C4-2B (cell line): Measurements from ENCODE around the gene DUS2.

Source experiments
- H3K27ac ChIP-seq: fragments of 450-650 bp; 2 replicates; pipeline ENCODE4 v1.5.1; 2017
- ZFX ChIP-seq: fragments of 450-650 bp; IDR thresholded peaks from 2 replicates; pipeline ENCODE4 v1.6.1; 2017
- TF ChIP-seq, protein P1 (sequence below): fragments of 450-650 bp; conservative IDR thresholded peaks from 2 replicates; pipeline ENCODE4 v1.5.1; 2017; ENCODE audit warnings: mild to moderate bottlenecking

Gene DUS2

DNA sequence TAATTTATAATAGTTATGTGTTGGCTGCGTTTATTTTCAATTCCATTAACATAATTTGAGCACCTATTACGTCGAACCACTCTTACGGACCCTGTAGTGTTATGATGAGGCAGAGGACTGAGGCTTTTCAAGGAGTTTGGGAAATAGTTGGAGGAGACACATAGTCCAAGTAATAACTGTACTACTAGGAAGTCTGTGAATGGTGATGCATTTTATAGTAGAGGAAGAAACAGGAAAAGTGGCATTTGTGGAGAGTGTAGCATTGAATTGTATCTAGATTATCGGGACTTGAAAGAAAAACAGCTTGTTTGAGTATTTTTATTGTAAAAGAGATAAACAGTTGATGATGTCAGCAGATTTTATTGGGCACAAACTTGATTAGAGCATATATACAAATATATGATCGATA lies 63.8 kb downstream of the DUS2 start:
- no peak overlapping the region for H3K27ac ChIP-seq
- TF ChIP-seq ZFX = no peak
- TF ChIP-seq, protein P1, sequence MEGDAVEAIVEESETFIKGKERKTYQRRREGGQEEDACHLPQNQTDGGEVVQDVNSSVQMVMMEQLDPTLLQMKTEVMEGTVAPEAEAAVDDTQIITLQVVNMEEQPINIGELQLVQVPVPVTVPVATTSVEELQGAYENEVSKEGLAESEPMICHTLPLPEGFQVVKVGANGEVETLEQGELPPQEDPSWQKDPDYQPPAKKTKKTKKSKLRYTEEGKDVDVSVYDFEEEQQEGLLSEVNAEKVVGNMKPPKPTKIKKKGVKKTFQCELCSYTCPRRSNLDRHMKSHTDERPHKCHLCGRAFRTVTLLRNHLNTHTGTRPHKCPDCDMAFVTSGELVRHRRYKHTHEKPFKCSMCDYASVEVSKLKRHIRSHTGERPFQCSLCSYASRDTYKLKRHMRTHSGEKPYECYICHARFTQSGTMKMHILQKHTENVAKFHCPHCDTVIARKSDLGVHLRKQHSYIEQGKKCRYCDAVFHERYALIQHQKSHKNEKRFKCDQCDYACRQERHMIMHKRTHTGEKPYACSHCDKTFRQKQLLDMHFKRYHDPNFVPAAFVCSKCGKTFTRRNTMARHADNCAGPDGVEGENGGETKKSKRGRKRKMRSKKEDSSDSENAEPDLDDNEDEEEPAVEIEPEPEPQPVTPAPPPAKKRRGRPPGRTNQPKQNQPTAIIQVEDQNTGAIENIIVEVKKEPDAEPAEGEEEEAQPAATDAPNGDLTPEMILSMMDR = no peak

DNA sequence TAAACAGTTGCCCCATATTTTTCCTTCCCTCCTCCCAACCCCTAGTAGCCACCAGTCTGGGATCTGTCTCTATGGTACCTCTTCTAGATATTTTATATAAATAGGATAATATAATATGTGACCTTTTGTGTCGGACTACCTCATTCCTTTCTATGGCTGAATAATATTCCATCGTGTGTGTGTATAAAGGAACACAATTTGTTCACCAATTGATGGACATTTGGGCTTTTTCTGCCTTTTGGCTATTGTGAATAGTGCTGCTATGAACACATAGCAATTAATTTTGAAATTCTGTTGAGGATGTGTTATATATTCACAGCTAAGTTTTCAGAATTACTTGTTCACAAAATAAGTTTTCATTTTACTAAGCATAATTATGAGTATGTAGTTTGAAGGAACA lies 64.6 kb downstream of the DUS2 start:
- TF ChIP-seq ZFX = no peak
- TF ChIP-seq, protein P1 = no peak
- H3K27ac ChIP-seq = no peak overlapping the region

- H3K27ac ChIP-seq = no peak overlapping the region
- TF ChIP-seq, protein P1 = no peak
- TF ChIP-seq ZFX = no peak
These were observed 65.3 kb downstream of the DUS2 start for GRCh38 chr16:68088130-68088972.

GRCh38 chr16:68089067-68089466 lies 66.0 kb downstream of the DUS2 start:
- H3K27ac ChIP-seq = no peak overlapping the region
- TF ChIP-seq, protein P1 = no peak
- TF ChIP-seq ZFX = no peak

DNA sequence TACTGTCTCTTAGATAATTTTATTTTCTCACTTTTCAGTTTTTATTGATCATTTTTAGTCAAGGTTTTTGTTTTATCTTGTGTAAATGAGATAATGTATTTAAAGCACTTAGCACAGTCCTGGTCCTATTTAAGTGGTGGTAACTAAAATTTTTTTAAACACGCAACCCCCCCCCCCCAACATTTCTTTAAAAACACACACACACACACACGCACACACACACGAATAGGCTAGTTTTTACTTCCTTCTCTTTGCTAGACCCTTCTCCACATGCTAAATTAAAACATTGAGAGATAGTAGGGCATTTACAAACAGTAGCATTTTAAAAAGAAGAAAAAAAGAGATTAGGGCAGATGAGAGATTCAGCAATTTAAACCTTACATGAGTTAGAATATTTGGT lies 67.0 kb downstream of the DUS2 start:
- H3K27ac ChIP-seq = no peak overlapping the region
- TF ChIP-seq, protein P1 = no peak
- TF ChIP-seq ZFX = no peak

DNA sequence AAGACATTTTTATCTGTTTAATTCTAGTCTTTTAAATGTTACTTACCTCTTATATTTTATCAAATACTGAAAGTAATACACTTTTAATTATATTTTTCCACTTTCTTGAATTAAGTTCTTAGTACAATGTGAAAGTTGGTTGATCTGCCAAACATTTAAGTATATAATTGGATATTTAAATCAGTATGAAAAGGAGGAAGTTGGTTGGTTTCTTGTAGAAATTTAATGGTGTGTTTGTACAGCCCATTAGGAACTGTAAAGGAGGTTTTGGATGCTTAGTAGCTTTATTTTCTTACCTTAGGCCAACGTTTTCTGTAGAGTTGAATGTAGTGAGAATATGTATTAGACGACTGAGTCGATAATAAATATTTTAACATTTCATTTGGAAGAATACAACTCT lies 67.4 kb downstream of the DUS2 start:
- H3K27ac ChIP-seq = no peak overlapping the region
- TF ChIP-seq, protein P1 = no peak
- TF ChIP-seq ZFX = no peak

DNA sequence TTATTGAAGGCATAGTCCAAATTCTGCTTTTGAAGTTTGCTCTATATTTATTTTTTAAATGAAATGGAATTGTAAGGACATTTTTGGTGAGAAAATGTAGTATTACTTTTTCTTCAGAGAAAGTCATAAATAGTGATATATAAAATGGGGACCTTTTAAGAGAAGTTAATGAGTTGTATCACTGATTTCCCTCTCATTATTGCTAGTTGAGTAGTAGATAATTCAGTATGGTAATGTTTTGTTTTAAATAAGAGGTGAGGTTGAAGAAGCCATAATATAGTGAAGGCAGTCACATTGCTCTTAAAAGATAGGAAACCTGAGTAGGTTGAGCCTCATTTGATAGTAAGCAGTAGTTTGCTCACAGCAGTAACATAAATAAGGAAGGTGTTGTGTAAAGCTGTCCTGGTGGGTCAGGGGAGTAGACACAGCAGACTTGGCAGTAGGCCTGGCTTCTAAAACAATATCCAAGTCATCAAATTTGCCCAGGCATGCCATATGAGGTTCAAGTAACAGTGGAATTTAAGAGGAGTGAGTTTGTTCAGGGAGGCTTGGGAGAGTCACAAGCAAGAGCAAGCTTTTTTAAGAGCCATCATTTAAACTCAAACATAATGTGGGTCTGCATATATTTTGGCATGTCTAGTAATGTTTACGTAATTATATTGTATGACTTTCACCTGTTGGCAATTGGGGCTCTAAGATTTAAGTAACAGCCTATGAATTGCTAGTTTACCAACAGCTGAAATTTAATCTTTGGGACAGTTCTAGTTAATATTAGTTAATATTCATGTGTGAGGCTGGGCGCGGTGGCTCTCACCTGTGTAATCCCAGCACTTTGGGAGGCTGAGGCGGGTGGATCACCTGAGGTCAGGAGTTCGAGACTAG lies 68.5 kb downstream of the DUS2 start:
- H3K27ac ChIP-seq = peak overlapping the region; percentile 32; the same call in 1 of the 2 replicates
- TF ChIP-seq, protein P1 = no peak
- no peak for TF ChIP-seq ZFX

DNA sequence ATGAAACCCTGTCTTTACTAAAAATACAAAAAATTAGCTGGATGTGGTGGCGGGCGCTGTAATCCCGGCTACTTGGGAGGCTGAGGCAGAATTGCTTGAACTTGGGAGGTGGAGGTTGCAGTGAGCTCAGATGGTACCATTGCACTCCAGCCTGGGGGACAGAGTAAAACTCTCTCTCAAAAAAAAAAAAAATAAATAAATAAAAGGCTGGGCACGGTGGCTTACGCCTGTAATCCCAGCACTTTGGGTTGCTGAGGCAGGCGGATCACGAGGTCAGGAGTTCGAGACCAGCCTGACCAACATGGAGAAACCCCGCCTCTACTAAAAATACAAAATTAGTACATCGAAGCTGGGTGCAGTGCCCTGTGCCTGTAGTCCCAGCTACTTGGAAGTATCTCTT lies 69.2 kb downstream of the DUS2 start:
- peak overlapping the region; percentile 32; the same call in 1 of the 2 replicates for H3K27ac ChIP-seq
